ENCODE measurements around the gene NAA16. TPM values are rescaled to one million over a fixed set of nuclear protein-coding genes. Genes with fewer than 3 reads are reported as not detected.

The NAA16 gene
- total and polyA plus RNA-seq, 9 of the 15 experiments (the other 6 are each of a cell fraction or from before 2014, with no cell fraction given) = 3.7 to 18.2 (median 12.0) TPM

GRCh38 chr13:41345165-41345913 lies 34.3 kb downstream of the NAA16 start:
- H3K27ac ChIP-seq (ENCODE audit: extremely low read depth, low read depth, low read length) = no peak overlapping the region
- intact Hi-C loops (cut with micrococcal nuclease) (no loop called here), in situ Hi-C loops (cut with MboI) (no loop called here)
- no TSS peak for BruUV-seq (replicated peaks)
- no peaks in the 10 kb centered on the region for H4K20me1 ChIP-seq (replicated peaks; ENCODE audit: control insufficient read depth, insufficient read depth, low read length)
- H2AFZ ChIP-seq (ENCODE audit: low read depth, low read length) = no peak overlapping the region
- H3K4me2 ChIP-seq (ENCODE audit: insufficient read depth, low read length) = no peak overlapping the region
- no peaks in the 10 kb centered on the region for H3K9me3 ChIP-seq (replicated peaks; ENCODE audit: control insufficient read depth, insufficient read depth, low read depth, low read length)
- CTCF ChIA-PET (ENCODE audit: low intra/inter-chr PET ratio) = no interaction called here
- FAIRE-seq (no peak), ATAC-seq (no peak), DNase-seq (ENCODE audit: extremely low read depth in 1 of 4, low spot score in 3 of 4) (no peak)
- H3K9ac ChIP-seq (ENCODE audit: insufficient read depth in 1 of 2, low read depth in 2 of 2, low read length in 2 of 2) = no peak overlapping the region
- H3K27me3 ChIP-seq (ENCODE audit: control insufficient read depth in 2 of 2, insufficient read depth in 2 of 2, low read length in 2 of 2) = no peaks in the 10 kb centered on the region
- no peaks in the 10 kb centered on the region for H3K9me1 ChIP-seq (ENCODE audit: control insufficient read depth, insufficient read depth, low read length)
- peaks cover 0 to 4% of the 10 kb centered on the region in 2 experiments; a peak in 2 of 5 replicates for H3K4me1 ChIP-seq (replicated peaks in 1 of 2; ENCODE audit: control insufficient read depth in 2 of 2, insufficient read depth in 2 of 2, low read length in 2 of 2)
- peaks cover 6% of the 10 kb centered on the region; the same call in 2 of the 3 replicates for H3K79me2 ChIP-seq (ENCODE audit: control insufficient read depth, insufficient read depth, low read length)
- POLR2A ChIA-PET = interaction anchor here (1.4 kb wide), 1 partner anchor 12 kb away, joined by 3 read pairs; no protein-coding TSS in a partner anchor
- WGBS (ENCODE audit: insufficient coverage, low coverage, missing lambda C conversion rate) = 58% methylated on average over 9 of the region's 9 CpGs
- H3K36me3 ChIP-seq (ENCODE audit: control insufficient read depth, insufficient read depth, low read length) = peaks cover 31% of the 10 kb centered on the region; the same call in 2 of the 3 replicates
- no peak overlapping the region for H3K4me3 ChIP-seq
- TF ChIP-seq ADNP (tag; IDR thresholded peaks at IDR 0.05) (no peak), THAP12 (CRISPR knock-in tag; IDR thresholded peaks at IDR 0.05) (no peak), KDM2B (CRISPR knock-in tag; IDR thresholded peaks at IDR 0.05) (no peak), ZBTB2 (IDR thresholded peaks at IDR 0.05) (no peak), ZNF174 (CRISPR knock-in tag; IDR thresholded peaks at IDR 0.05) (no peak), HNRNPUL1 (IDR thresholded peaks at IDR 0.05; ENCODE audit: low read length) (no peak), ZNF717 (CRISPR knock-in tag; IDR thresholded peaks at IDR 0.05) (no peak), ERF (CRISPR knock-in tag; IDR thresholded peaks at IDR 0.05) (no peak), ZNF609 (CRISPR knock-in tag; IDR thresholded peaks at IDR 0.05; ENCODE audit: borderline replicate concordance) (no peak), KLF6 (CRISPR knock-in tag; IDR thresholded peaks at IDR 0.05; ENCODE audit: borderline replicate concordance) (no peak), C11orf30 (IDR thresholded peaks at IDR 0.05; ENCODE audit: low read depth) (peak; percentile 9; the same call in 1 of the 2 replicates), ZNF512 (tag; IDR thresholded peaks at IDR 0.05) (no peak)
